Hepatocyte (in vitro differentiated cells): ENCODE data around the gene NCBP2.

Experiments
- CTCF ChIP-seq: fragments of 200-600 bp; sonication (generic); IDR thresholded peaks from 2 replicates; pipeline ENCODE4 v1.5.1; 2016; ENCODE audit warnings: antibody characterized with exemption, mild to moderate bottlenecking; ENCODE audit not compliant: poor library complexity
- EZH2 ChIP-seq: fragments of 200-600 bp; sonication (generic); IDR thresholded peaks from 2 replicates; pipeline ENCODE4 v1.6.1; 2016; ENCODE audit warnings: antibody characterized with exemption, mild to moderate bottlenecking, borderline replicate concordance

- TF ChIP-seq CTCF (no peak), EZH2 (no peak)
These were observed 27.0 kb downstream of the NCBP2 start for GRCh38 chr3:196915375-196915774.
